ENCODE data around the gene TNIK.

GRCh38 chr3:171358181-171358880 lies 101.9 kb downstream of the TNIK start:
- TF ChIP-seq CTCF (IDR thresholded peaks at IDR 0.05; ENCODE audit: low read length) (no peak), EZH2 (IDR thresholded peaks at IDR 0.05; ENCODE audit: borderline replicate concordance, low read length) (no peak)

All from OCI-LY1 (cell line).